ENCODE data around the gene FOXL1. TPM values are rescaled to one million over a fixed set of nuclear protein-coding genes. Genes with fewer than 3 reads are reported as not detected.

FOXL1 gene
- polyA plus RNA-seq, 1 experiment, result 41.1 TPM

DNA sequence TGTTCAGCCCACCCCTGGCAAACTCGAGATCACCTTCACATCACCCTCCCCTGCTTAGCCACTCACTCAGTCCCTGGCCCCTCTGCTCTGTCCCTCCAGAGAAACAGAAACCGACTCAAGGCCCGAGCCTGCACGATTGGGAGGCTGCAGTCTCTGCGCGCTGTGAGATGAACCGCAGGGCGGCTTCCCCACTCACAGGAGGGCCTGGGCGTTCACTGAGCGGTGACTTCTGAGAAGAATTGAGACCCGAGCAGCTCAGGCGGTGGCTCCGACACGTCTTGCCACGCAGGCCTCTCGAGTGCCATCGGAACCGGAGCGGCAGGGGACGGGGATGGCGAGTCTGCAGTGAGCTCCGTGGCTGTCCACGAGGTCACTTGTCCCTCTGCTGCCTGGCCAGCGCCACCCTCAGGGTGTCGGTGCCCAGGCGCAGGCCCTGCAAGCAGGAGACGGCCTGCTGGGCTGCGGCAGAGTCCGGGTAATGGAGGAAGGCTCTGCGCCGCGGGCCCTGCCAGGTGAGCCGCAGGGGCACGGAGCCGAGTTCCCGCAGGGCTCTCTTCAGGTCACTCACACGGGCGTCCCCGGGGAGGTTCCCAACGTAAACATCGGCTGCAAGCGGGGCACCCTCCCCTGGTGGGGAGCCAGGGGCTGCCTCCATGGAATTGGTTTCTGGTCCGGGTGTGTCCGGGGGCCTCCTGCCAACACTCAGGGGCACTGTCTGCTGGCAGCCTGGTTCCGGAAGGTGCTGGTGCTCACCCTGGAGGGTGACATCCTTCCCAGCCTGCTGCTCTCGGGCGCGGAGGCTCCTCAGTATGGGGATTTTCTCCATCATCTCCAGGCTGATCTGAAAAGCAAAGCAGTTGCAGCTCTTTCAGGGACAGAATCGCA, 46.5 kb upstream of the FOXL1 start:
- ChIA-PET CTCF (interaction anchor here (0.6 to 2.1 kb wide), 2 partner anchors 11 to 459 kb away, joined by 6 to 12 read pairs; no protein-coding TSS in a partner anchor), POLR2A (no interaction called here)
- H3K9me3 ChIP-seq (ENCODE audit: control insufficient read depth, insufficient read depth, low read length), result peaks cover 12% of the 10 kb centered on the region; the same call in 1 of the 2 replicates
- no peaks in the 10 kb centered on the region for H3K27me3 ChIP-seq (ENCODE audit: control insufficient read depth, insufficient read depth, low read length)
- H3K4me3 ChIP-seq (ENCODE audit: low read depth, low read length), result no peak overlapping the region
- no peak overlapping the region for H3K27ac ChIP-seq (ENCODE audit: low read depth, low read length)
- TF ChIP-seq, protein P1, sequence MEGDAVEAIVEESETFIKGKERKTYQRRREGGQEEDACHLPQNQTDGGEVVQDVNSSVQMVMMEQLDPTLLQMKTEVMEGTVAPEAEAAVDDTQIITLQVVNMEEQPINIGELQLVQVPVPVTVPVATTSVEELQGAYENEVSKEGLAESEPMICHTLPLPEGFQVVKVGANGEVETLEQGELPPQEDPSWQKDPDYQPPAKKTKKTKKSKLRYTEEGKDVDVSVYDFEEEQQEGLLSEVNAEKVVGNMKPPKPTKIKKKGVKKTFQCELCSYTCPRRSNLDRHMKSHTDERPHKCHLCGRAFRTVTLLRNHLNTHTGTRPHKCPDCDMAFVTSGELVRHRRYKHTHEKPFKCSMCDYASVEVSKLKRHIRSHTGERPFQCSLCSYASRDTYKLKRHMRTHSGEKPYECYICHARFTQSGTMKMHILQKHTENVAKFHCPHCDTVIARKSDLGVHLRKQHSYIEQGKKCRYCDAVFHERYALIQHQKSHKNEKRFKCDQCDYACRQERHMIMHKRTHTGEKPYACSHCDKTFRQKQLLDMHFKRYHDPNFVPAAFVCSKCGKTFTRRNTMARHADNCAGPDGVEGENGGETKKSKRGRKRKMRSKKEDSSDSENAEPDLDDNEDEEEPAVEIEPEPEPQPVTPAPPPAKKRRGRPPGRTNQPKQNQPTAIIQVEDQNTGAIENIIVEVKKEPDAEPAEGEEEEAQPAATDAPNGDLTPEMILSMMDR (IDR thresholded peaks at IDR 0.05; ENCODE audit: low read depth, low read length), result no peak
- no peak for DNase-seq (ENCODE audit: low read depth, low spot score)

DNA sequence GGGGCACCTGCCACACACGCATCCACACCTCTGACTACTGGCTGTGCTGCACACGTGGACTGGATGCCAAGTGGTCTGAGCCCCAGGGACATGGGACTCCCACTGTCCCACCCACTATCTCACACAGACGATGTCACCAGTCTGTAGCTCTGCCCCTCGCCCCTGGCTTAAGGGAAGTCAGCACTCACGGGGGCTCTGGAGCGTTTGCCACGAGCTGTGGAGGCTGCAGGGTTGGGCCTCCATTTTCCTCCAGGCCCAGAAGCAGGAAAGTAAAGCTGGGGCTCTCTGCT, 45.9 kb upstream of the FOXL1 start:
- Histone ChIP-seq H3K9me3 (ENCODE audit: control insufficient read depth, insufficient read depth, low read length) (peaks cover 9% of the 10 kb centered on the region; the same call in 1 of the 2 replicates), H3K4me3 (ENCODE audit: low read depth, low read length) (no peak overlapping the region), H3K27me3 (ENCODE audit: control insufficient read depth, insufficient read depth, low read length) (no peaks in the 10 kb centered on the region), H3K27ac (ENCODE audit: low read depth, low read length) (no peak overlapping the region)
- TF ChIP-seq, protein P1 (IDR thresholded peaks at IDR 0.05; ENCODE audit: low read depth, low read length), result no peak
- ChIA-PET CTCF (interaction anchor here (0.6 kb wide), 1 partner anchor 460 kb away, joined by 3 read pairs; no protein-coding TSS in a partner anchor), POLR2A (no interaction called here)
- no peak for DNase-seq (ENCODE audit: low read depth, low spot score)

DNA sequence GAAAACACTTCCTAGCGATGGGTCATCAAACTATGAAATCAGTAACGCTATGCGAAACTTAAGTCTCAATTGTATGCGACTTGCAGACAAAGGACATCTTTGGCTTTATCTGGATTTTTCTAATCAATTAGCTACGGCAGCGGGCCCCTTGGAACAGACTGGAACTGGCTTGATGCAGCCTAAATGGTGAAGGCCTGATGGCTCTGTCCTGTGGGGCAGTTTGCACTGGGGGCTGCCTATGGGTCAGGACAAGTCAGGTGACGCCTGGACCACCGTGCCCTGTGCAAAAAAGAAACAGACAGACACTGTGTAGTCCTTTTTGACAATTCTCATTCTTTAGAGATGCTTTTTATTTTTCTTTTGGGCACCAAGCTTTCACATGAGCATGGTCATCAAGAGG, 45.3 kb upstream of the FOXL1 start:
- TF ChIP-seq, protein P1 (IDR thresholded peaks at IDR 0.05; ENCODE audit: low read depth, low read length), result no peak
- Histone ChIP-seq H3K27me3 (ENCODE audit: control insufficient read depth, insufficient read depth, low read length) (no peaks in the 10 kb centered on the region), H3K4me3 (ENCODE audit: low read depth, low read length) (no peak overlapping the region), H3K9me3 (ENCODE audit: control insufficient read depth, insufficient read depth, low read length) (peaks cover 6% of the 10 kb centered on the region; the same call in 1 of the 2 replicates), H3K27ac (ENCODE audit: low read depth, low read length) (no peak overlapping the region)
- ChIA-PET POLR2A (interaction anchor here (1.2 kb wide), 1 partner anchor 21 kb away, joined by 3 read pairs; no protein-coding TSS in a partner anchor), CTCF (interaction anchor here (0.6 to 0.8 kb wide), 3 partner anchors 460 to 714 kb away, joined by 3 to 5 read pairs (median 3); no protein-coding TSS in a partner anchor)
- no peak for DNase-seq (ENCODE audit: low read depth, low spot score)

DNA sequence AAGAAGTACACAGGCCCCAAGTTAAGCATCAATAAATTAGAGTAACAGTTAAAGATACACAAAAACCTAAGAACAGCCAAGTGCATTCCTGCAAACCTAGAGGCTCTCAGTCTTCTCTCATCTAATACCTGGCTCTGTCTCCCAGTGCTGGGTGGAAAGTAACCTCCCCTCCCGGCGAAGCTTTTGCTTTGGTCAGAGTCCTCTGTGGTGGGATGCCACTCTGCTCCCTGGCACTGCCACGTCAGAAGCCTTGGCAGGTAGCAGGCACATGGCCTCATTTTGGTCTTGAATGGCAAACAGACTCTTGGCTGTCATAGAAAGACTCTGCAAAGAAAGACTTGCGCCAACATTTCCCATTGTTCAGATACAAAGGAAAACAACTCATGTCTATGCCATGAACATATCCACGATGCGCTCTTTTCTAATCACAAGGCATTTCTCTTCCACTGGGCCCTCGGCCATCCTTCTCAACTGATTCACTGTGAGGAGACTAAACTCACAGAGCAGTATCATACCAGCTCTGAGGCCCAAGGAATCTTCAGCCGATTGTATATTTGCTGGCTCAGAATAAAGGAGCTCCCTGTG, 44.5 kb upstream of the FOXL1 start:
- ChIA-PET POLR2A (interaction anchor here (1.2 kb wide), 1 partner anchor 20 kb away, joined by 3 read pairs; no protein-coding TSS in a partner anchor), CTCF (interaction anchor here (0.7 kb wide), 1 partner anchor 461 kb away, joined by 5 read pairs; no protein-coding TSS in a partner anchor)
- no peaks in the 10 kb centered on the region for H3K27me3 ChIP-seq (ENCODE audit: control insufficient read depth, insufficient read depth, low read length)
- H3K27ac ChIP-seq (ENCODE audit: low read depth, low read length), result no peak overlapping the region
- TF ChIP-seq, protein P1 (IDR thresholded peaks at IDR 0.05; ENCODE audit: low read depth, low read length), result no peak
- DNase-seq (ENCODE audit: low read depth, low spot score), result no peak
- no peak overlapping the region for H3K4me3 ChIP-seq (ENCODE audit: low read depth, low read length)
- H3K9me3 ChIP-seq (ENCODE audit: control insufficient read depth, insufficient read depth, low read length), result no peaks in the 10 kb centered on the region
